Prostate gland (tissue), 2 donors: Measurements from ENCODE around the gene RNF40.

Experiments
- POLR2A ChIP-seq: fragments of 450-650 bp; IDR thresholded peaks from one replicate; pipeline ENCODE4 v1.6.1; 2016; ENCODE audit warnings: antibody characterized with exemption, mild to moderate bottlenecking
- TF ChIP-seq, protein P1 (sequence below), 4 experiments: fragments of 200-600 bp in 2 of 4; fragments of 450-650 bp in 2 of 4; sonication (generic) in 2 of 4; IDR thresholded peaks; 1 replicate in 3 of 4; 2 replicates in 1 of 4; pipeline ENCODE4 v1.5.1; 2016 to 2019; ENCODE audit warnings: antibody characterized with exemption in 4 of 4, mild to moderate bottlenecking in 2 of 4, moderate library complexity in 2 of 4

GRCh38 chr16:30766206-30766932 lies 4.2 kb downstream of the RNF40 start:
- TF ChIP-seq, protein P1, sequence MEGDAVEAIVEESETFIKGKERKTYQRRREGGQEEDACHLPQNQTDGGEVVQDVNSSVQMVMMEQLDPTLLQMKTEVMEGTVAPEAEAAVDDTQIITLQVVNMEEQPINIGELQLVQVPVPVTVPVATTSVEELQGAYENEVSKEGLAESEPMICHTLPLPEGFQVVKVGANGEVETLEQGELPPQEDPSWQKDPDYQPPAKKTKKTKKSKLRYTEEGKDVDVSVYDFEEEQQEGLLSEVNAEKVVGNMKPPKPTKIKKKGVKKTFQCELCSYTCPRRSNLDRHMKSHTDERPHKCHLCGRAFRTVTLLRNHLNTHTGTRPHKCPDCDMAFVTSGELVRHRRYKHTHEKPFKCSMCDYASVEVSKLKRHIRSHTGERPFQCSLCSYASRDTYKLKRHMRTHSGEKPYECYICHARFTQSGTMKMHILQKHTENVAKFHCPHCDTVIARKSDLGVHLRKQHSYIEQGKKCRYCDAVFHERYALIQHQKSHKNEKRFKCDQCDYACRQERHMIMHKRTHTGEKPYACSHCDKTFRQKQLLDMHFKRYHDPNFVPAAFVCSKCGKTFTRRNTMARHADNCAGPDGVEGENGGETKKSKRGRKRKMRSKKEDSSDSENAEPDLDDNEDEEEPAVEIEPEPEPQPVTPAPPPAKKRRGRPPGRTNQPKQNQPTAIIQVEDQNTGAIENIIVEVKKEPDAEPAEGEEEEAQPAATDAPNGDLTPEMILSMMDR (IDR thresholded peaks at IDR 0.05) = no peak
- TF ChIP-seq POLR2A = no peak
